HG02759 (cell line): ENCODE measurements around the gene MATN1.
"Not testable (repeated sequence)": the region's sequence is repeated elsewhere in the genome, so short reads cannot be mapped to it uniquely, and the experiment has no call there.

ENCODE experiments used
- ATAC-seq: cut with Tn5 transposase; IDR thresholded peaks from one replicate; pipeline ENCODE4 v1.9.1; 2021; ENCODE audit warnings: mild to moderate bottlenecking, moderate library complexity; ENCODE audit not compliant: unreplicated experiment

The MATN1 gene

GRCh38 chr1:30700528-30701257, 22.7 kb downstream of the MATN1 start:
- ATAC-seq: no peak

DNA sequence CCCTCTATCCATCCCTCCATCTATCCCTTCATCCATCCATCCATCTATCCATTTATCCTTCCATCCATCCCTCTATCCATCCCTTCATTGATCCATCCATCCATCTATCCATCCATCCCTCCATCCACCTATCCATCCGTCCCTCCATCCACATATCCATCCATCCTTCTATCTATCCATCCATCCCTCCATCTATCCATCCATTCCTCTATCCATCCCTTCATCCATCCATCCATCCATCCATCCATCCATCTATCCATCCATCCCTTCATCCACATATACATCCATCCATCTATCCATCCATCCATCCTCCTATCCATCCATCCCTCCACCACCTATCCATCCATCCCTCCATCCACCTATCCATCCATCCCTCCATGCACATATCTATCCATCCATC, 23.6 kb downstream of the MATN1 start:
- no peak for ATAC-seq

- ATAC-seq: no peak
Measured at GRCh38 chr1:30698401-30698981, 24.9 kb downstream of the MATN1 start.

GRCh38 chr1:30697571-30698376, 25.6 kb downstream of the MATN1 start:
- no peak for ATAC-seq

GRCh38 chr1:30696831-30697230, 26.6 kb downstream of the MATN1 start:
- no peak for ATAC-seq

- ATAC-seq: no peak
Measured at GRCh38 chr1:30695439-30695841, 27.9 kb downstream of the MATN1 start.

GRCh38 chr1:30694280-30695175, 28.9 kb downstream of the MATN1 start:
- no peak for ATAC-seq

GRCh38 chr1:30693822-30694221, 29.6 kb downstream of the MATN1 start:
- no peak for ATAC-seq

DNA sequence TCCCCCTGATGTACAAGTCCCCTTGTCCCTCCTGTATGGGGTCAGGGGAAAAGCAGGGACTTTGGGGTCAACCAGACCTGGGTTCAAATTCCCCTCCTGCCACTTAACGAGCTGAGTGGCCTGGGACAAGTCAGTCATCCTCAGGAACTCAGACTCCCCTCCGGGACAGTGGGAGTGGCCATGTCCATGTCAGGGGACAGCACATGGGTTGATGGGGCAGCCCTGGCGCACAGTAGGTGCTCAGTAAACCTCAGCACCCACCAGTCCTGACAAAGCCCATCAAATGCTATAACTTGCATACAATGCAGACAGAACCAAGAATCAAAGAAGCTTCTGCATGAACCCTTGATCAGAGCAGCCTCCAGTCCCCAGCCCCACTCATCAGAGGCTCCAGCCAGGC, 30.0 kb downstream of the MATN1 start:
- no peak for ATAC-seq

DNA sequence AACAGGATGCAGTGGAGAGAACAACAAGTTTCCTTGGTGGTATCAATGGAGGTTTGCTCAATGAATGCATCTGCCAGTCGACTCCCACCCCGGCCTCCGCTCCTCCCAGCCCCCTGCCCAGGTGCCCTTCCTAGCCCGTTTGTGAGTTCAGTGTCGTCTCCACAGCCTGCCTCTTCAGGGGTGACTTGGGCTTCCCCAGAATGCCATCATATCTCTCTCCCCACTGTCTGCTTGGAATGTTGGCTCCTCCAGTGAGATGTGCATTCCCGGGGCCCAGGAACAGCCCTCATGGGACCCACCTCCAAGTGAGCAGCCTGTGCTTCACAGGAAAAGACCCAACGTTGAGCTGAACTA, 30.5 kb downstream of the MATN1 start:
- ATAC-seq: no peak

DNA sequence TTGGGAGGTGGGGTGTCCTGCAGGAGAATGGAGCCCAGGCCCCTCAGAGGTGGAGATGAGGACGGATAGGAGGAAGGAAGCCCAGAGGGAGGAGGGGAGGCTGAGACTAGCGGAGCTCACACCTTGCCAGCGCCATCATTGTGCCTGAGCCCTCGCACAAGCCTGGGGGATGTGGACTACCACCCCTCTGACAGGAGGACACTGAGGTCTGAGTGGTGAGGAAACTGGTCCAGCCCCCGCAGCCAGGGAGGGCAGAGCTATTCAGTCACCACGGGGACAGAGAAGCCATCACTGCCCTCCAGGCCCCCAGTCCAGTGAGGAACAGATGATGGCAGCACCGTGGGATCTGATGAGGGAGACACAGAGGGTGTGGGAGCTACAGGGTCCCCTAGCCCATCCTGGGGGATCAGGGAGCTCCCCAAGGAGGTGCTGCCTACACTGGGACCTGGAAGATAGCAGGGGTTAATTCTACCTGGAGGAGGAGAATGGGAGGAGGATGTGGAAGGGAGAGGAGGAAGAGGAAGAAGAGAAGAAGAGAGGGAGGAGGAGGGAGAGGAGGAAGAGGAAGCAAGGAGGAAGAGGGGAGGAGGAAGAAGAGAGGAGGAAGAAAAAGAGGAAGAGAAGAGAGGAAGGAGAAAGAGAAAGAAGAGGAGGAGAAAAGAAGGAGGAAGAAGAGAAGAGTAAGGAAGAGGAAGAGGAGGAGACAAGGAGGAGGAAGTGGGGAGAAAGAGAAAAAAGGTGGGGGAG, 31.0 kb downstream of the MATN1 start:
- no peak for ATAC-seq

GRCh38 chr1:30691480-30691879, 31.9 kb downstream of the MATN1 start:
- ATAC-seq: no peak

GRCh38 chr1:30689901-30690645, 33.3 kb downstream of the MATN1 start:
- no peak for ATAC-seq

DNA sequence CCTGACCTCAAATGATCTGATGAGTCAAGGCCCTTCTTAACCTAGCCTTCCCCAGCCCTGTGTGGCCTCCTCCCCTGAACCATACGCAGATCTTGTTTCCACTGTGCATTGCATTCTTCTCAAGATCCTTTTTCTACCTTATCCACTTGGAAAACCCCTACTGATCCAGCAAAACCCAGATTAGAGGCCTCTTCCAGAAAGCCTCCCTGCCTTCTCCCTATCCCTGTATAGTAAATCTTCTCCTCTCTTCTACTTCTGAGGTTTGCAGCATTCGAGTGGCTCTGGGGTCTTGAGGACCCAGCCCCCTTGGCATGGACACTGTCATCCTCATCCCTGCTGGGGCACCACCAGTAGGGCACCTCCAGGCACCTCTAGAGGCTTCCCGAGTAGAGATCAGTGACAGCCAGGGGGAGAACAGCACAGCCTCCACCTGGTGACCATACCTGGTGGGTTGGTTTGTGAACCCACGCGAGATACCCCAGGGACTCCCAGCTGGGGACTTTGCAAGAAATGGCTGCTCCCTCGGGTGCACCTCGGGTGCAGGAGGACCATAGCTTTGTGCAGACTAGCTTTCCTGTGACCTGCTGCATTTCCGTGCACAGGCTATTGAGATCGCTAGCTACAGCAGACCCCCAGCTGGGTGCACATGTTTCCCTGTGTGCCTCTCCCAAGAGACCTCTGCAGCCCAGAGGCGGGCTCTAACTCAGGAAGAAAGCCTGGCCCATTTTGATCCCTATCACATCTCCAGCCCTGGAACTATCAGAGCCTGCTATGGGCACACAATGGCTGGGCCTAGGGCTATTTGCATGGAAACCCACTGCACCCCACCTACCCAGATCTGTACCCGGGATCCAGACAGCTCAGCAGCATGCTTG, 34.2 kb downstream of the MATN1 start:
- ATAC-seq: no peak

GRCh38 chr1:30688516-30688915, 34.9 kb downstream of the MATN1 start:
- ATAC-seq: not testable (repeated sequence)

DNA sequence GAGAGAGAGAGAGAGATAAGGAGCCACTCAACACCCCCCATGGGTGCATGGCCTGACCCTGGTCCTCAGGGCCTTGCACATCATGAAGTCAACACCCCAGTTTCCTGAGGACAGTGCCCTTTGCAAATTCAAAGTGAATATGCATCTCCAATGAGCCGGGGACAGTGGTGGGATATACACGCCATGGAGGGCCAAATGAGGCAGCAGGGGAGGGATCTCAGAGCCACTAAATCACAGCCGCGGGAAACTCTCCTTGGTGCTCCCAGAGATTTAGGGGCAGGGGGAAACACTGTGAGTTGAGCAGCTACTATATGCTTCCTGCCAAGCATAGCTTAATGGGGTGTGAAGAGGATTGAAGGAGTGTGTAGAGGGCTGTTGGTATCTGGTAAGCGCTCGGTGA, 35.5 kb downstream of the MATN1 start:
- ATAC-seq: no peak

DNA sequence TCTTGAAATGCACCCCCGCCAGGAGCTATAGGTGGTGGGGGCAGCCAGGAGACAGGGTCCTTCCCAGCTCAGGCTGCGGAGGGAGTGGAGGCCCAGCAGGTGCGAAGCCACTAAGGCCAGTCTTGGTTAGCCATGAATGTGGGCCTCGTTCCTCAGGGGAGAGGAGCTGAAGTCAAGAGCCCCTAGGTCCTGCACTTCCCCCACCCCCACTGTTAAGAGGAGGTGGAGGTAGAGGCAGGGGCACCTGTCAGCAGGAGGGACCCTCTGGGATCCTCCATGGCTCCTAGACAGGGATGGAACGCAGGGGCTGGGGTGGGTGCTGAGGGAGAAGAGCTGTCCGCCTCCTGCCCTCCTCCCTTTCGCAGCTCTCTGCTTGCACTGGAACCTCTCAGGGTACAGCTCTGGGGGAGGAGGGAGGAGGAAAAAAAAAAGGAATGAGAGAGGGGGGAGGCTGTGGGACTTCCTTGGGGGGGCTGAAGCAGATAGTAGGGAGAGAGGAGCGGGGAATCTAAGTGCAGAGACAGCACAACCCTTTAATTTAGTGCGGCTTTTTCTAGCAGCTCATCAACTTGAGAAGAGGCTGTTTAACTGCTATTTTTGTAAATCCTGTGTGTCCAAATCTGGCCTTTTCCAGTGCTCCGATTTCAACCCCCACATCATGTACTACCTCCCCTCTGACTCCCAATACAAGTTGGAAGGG, 37.0 kb downstream of the MATN1 start:
- no peak for ATAC-seq

DNA sequence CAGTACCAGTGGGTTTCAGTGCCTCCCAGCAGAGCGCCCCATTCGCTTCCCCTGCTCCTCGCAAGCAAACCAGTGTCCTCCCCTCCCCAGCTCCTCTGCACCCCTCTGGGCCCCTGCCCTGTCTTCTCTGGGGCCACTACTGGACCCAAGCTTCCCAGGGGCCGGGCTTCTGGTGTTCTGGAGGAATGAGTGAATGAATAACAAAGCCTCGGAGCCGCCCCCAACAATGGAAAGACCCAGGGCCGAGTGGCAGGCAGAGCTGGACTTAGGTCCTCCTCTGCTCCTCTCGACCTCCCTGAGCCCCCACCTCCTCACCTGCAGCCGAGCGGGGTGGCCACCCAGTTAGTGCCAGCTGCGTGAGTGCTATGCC, 37.6 kb downstream of the MATN1 start:
- no peak for ATAC-seq
